ENCODE results near the gene PRM1.

GRCh38 chr16:11308493-11309283 lies 27.6 kb upstream of the PRM1 start:
- TF ChIP-seq CTCF (IDR thresholded peaks at IDR 0.05; ENCODE audit: insufficient read depth, low read depth, low read length), result no peak
- no peak for TF ChIP-seq EZH2 (IDR thresholded peaks at IDR 0.05; ENCODE audit: insufficient read depth, low read length)

All from astrocyte (in vitro differentiated cells and primary cell).